IPS-NIHi11 (cell line): Measurements from ENCODE around the gene PPP3CA.
"Not testable (repeated sequence)": the region's sequence is repeated elsewhere in the genome, so short reads cannot be mapped to it uniquely, and the experiment has no call there.

Source experiments
- DNase-seq: peaks from one replicate; pipeline ENCODE4 v3.0.0; 2012; ENCODE audit warnings: mixed read lengths, low spot score

The PPP3CA gene

DNA sequence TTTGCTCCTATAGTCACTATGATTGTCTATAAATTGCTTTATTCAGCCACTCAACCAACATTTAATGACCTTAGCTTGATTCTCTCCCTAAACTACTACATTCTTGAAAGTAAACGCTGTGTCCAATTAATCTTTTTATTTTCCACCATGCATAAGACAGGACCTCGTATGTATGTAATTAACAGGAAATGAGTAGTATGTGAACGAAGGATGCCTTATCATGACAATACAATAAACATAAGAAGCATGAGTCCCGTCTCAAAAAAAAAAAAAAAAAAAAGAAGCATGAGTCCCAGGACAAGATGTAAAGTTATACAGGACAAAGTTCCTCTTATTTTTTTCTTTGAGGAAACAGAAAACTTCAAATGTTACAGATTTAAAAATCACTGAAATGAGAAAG lies 92.5 kb downstream of the PPP3CA start:
- DNase-seq = no peak

GRCh38 chr4:101253121-101253520 lies 94.2 kb downstream of the PPP3CA start:
- no peak for DNase-seq

GRCh38 chr4:101252721-101253120 lies 94.6 kb downstream of the PPP3CA start:
- DNase-seq = no peak

GRCh38 chr4:101251261-101251660 lies 96.1 kb downstream of the PPP3CA start:
- DNase-seq = no peak

DNA sequence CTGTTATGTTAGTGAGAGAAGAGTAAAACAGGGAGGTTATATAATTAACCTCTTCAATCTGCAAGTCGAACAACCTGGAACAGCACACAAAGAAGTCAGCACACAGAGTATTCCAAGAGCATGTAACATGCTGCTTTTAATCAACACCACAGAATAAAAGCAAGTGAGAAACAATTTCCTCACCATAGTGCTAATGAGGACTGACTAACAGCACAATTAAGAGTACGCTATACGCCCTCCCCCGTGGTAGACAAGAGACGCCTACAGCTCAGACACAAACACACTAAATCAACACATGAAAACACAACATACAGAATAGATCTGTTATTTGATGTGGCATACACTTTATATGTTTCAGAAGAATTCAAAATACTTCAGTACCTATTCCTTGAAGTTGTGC lies 103.0 kb downstream of the PPP3CA start:
- DNase-seq = no peak

- no peak for DNase-seq
These were observed 104.9 kb downstream of the PPP3CA start for GRCh38 chr4:101242441-101242840.

DNA sequence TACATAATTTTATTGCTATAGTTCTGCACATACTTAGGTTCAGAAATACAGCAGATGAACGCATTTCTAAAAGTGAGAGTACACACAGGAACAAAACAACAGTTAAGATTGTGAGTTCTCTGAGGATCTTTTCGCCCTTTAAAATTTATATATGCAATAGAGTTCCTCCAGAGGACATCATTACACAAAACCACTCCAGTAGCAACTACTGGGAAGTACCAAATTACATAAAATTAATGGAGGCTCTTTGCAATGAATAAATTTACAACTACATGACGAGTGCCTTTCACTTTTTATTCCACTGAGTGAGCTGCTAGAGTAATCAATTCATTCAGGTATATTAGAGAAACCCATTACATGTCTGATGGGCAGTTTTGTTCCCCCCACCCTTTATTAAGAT lies 107.2 kb downstream of the PPP3CA start:
- no peak for DNase-seq

GRCh38 chr4:101239665-101240064 lies 107.7 kb downstream of the PPP3CA start:
- DNase-seq = no peak

- no peak for DNase-seq
These were observed 108.6 kb downstream of the PPP3CA start for GRCh38 chr4:101238706-101239105.

GRCh38 chr4:101237773-101238172 lies 109.6 kb downstream of the PPP3CA start:
- no peak for DNase-seq

DNA sequence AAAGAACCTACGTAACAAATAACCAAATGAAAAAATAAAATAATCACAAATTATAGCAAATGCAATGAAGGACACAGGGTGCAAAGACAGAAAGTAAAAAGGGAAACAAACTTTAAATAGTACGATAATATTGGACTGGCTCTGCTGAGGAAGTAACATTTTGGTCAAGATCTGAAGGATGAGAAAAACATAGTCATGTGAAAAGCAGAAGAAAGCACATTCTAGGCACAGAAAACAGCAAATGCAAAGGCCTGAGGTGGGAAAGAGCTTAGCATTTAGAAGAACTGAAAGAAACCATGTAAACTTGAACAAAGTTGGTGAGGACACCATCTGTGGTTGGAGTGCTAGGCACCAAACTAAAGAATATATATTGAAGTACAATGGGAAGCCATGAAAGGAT lies 111.2 kb downstream of the PPP3CA start:
- DNase-seq = no peak

GRCh38 chr4:101234141-101234540 lies 113.2 kb downstream of the PPP3CA start:
- not testable (repeated sequence) for DNase-seq

GRCh38 chr4:101232074-101232776 lies 115.1 kb downstream of the PPP3CA start:
- DNase-seq = no peak

DNA sequence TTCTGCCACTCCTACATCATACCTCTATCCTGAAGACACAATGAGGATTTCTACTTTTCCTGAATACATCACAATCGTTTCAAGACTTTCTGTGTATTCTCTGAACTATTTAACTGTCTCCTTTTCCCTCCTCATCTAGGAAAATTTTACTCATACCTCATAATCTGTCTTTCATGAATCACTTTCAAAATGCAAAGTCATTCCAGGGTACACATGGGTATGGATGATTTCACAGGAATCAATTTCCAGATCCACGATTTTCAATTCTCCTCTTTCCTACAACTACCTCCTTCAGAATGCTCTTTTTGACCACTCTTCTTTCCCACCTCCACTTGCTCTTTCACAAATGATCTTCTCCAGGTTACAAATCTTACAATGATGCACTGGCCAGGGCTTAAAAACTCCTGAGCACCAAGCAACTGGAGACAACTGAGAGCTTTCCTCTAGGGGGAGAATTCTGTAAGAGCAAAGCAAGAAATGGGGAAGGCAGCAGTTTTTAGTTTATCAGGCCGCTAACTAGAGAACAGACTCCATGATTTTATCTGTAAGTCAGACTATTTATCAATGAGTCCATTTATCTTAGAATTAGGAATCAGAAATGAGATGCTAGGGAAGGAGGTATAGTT lies 116.4 kb downstream of the PPP3CA start:
- DNase-seq = no peak

- no peak for DNase-seq
These were observed 118.2 kb downstream of the PPP3CA start for GRCh38 chr4:101229116-101229515.

DNA sequence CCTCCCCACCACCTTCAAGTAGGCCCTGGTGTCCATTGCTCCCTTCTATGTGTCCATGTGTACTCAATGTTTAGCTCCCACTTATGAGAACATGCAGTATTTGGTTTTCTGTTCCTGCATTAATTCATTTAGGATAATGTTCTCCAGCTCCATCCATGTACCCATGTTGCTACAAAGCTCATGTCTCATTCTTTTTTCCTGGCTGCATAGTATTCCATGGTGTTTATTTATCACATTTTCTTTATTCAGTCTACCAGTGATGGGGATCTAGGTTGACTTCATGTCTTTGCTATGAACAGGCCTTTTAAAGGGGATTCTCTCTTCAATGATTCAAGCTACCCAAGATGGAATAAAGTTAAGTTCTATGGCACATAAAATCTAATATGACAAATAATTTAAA lies 119.6 kb downstream of the PPP3CA start:
- DNase-seq = no peak

GRCh38 chr4:101224358-101225218 lies 122.7 kb downstream of the PPP3CA start:
- DNase-seq = no peak

- no peak for DNase-seq
These were observed 125.0 kb downstream of the PPP3CA start for GRCh38 chr4:101222156-101222845.

- DNase-seq = no peak
These were observed 126.0 kb downstream of the PPP3CA start for GRCh38 chr4:101221294-101221693.

DNA sequence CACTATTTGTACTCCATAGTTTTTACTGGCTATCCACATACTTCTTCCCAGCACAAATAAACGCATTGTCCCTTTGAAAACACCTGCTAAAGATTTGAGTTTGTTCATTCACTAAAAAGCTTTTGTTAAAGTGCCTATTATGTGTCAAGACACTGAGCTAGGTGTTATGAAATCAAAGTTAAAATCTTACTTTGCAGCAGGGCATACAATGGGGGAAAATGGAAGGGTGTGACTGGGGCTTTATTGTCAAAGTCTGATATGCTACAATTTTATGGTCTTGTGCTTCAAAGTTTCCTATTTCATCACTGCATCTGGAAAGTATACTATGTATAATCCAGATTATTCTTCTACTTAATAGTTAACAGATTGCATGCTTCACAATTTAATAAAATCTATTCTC lies 128.4 kb downstream of the PPP3CA start:
- DNase-seq = no peak

- DNase-seq = no peak
These were observed 129.0 kb downstream of the PPP3CA start for GRCh38 chr4:101218346-101218745.

- DNase-seq = no peak
These were observed 129.8 kb downstream of the PPP3CA start for GRCh38 chr4:101217353-101218031.
